GM15510 (cell line): Measurements from ENCODE around the gene SKIC2.
A peak's percentile ranks its signal among the peaks of the same experiment; 100 is the strongest.

Experiments
- POLR2A ChIP-seq: IDR thresholded peaks from 3 replicates; pipeline ENCODE4 v1.6.1; 2011; ENCODE audit warnings: borderline replicate concordance; ENCODE audit not compliant: insufficient read length; ENCODE audit errors: extremely low read depth

Gene SKIC2

DNA sequence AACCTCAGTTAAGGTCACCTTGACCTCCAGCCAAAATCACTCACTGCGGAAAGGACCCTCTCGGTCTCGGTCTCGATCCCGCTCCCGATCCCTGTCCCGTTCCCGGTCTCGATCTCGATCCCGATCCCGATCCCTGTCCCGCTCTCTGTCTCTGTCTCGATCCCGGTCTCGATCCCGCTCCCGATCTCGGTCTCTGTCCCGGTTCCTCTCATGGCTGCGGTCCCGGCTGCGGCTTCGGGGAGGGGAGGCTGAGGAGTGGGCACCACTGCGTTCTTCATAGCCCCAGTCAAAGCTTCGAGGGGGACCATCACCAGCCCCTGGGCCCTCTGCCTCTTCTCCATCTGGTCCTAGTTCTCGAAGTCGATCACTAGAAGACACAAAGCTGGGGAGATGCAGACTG is 4.5 kb upstream of the SKIC2 start:
- no peak for TF ChIP-seq POLR2A

DNA sequence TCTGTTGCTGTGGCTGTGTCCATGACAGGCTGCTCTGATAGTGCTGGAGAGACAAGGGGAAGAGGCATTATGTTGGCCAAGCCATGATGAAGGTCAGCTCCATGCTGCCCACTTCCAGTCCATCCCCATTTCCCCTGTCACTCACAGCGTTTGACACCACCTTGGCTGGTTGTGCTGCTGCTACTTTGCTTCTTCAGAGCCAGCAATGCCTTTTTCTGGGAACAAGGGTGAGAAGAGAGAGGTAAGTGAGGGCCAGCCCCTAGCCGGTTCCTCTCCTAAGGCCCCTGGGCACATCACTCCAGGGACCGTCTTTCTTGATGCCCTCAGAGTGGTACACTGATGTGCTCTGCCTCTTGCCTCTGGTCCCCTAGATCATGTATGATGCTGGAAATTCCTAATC is 2.2 kb upstream of the SKIC2 start:
- no peak for TF ChIP-seq POLR2A

DNA sequence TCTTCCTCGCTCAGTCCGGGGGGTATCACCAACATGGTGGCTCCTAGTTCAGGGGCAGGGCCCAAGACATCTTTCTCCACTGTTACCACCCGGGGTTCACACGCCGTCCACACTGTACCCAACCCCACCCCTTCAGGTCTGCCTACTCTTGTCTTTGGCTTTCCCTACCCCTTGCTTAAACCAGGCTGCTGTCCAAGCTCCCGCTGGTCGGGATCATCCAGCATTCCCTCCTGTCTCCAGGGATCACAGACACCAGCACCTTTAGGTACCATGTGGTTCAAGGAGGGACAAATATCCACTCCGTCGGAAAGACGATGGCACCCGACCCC is 599 bp upstream of the SKIC2 start:
- no peak for TF ChIP-seq POLR2A

DNA sequence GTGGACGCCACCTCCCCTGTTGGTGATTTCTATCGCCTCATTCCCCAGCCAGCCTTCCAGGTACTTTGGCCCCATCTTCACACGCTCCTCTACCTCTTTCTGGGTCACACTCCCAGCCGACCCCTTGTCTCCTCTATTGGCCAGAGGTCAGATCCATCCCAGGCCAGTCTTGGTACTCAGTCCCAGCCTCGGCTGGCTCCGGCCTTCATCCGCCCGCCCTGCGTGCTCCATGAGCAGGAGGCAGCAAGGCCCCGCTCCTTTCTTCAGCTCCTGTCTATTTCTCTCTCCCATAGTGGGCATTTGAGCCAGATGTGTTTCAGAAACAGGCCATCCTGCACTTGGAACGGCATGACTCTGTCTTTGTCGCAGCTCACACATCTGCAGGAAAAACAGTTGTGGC is 2.6 kb downstream of the SKIC2 start:
- TF ChIP-seq POLR2A, result no peak

DNA sequence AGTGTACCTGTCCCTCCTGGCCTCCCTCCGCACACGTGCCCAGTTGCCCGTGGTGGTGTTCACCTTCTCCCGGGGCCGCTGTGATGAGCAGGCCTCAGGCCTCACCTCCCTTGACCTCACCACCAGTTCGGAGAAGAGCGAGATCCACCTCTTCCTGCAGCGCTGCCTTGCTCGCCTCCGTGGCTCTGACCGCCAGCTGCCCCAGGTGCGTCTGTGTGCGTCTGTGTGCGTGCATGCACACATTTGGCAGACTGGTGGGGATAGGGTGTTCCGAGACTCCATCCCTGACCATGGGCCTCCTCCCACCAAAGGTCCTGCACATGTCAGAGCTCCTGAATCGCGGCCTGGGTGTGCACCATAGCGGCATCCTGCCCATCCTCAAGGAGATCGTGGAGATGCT is 4.9 kb downstream of the SKIC2 start:
- TF ChIP-seq POLR2A, result no peak

DNA sequence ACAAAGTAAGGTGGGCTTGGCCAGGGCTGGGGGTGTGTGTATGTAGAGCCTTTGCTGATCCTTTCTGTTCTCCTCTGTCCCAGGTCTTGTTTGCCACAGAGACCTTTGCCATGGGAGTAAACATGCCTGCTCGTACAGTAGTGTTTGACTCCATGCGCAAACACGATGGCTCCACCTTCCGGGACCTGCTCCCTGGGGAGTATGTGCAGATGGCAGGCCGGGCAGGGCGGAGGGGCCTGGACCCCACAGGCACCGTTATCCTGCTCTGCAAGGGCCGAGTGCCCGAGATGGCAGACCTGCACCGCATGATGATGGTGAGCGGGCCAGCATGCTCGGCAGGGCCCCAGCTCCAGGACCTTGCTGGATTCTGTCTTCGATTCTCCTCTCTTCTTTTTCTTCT is 6.7 kb downstream of the SKIC2 start:
- TF ChIP-seq POLR2A, result no peak

DNA sequence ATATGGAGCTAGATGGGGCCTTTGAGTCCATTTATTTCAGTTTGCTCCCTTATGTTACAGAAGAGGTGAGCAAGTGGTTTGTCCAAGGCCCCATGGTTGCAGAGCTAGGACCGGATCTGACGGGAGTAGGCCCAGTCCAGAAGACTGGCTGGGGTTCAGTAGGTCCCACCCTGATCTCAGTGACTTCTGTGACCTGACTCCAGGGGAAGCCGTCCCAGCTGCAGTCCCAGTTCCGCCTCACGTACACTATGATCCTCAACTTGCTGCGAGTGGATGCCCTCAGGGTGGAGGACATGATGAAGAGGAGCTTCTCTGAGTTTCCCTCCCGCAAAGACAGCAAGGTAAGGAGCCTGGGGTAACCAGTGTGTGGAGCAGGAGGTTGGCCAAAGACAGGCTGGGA is 7.5 kb downstream of the SKIC2 start:
- TF ChIP-seq POLR2A, result no peak

DNA sequence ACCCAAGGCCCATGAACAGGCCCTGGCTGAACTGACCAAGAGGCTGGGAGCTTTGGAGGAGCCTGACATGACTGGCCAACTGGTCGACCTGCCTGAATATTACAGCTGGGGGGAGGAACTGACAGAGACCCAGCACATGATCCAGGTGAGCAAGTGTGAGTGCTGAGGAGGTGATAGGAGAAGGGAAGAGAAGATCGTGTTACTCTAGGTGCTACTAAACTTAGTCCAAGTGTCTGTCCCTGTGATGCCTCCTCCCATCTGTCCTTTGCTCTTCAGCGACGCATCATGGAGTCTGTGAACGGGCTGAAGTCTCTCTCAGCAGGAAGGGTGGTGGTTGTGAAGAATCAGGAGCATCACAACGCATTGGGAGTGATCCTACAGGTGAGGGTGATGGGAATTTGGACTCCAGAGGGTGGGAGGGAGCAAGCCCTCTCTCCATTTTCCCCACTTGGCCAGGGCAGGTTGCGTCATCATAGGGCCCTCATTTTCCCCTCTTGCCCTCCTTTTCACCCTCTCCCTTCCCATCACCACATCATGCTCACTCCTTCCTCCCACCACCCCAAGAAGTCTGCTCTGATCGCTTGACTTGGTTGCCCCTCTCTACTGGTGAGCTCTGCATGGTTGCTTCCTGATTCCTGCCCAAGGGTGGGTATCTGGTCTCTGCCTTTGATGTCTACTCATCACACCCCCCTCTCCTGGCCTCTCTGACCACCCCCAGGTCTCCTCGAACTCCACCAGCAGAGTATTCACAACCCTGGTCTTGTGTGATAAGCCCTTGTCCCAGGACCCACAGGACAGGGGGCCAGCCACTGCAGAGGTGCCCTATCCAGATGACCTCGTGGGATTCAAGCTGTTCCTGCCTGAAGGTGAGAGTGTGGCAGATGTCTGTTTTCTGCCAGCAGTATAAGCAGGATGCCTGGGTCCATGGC is 8.3 kb downstream of the SKIC2 start:
- no peak for TF ChIP-seq POLR2A

DNA sequence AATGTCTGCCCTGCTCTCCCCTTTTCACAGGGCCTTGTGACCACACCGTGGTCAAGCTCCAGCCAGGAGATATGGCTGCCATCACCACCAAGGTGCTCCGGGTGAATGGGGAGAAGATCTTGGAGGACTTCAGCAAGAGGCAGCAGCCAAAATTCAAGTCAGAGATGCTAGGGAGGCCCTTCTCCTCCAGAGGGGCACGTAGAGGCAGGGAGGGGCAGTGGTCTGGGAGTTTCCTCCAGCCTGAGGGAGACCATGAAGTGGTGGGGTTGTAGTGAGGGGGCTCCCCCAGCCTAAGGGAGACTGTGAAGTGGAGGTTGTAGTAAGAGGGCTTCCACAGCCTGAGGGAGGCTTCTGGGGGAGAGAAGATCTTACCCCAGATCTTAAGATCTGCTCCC is 8.9 kb downstream of the SKIC2 start:
- no peak for TF ChIP-seq POLR2A

DNA sequence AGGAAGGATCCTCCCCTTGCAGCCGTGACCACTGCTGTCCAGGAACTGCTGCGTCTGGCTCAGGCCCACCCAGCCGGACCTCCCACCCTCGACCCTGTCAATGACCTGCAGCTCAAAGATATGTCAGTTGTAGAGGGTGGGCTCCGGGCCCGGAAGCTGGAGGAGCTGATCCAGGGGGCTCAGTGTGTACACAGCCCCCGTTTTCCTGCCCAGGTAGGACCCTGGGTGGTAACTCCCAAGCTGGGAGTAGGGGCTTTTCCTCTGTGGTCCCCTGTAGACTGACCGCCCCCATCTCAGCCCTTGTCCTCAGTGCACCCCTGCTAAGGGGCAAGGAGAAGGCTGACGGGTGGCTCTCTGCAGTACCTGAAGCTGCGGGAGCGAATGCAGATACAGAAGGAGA is 9.4 kb downstream of the SKIC2 start:
- TF ChIP-seq POLR2A, result no peak

DNA sequence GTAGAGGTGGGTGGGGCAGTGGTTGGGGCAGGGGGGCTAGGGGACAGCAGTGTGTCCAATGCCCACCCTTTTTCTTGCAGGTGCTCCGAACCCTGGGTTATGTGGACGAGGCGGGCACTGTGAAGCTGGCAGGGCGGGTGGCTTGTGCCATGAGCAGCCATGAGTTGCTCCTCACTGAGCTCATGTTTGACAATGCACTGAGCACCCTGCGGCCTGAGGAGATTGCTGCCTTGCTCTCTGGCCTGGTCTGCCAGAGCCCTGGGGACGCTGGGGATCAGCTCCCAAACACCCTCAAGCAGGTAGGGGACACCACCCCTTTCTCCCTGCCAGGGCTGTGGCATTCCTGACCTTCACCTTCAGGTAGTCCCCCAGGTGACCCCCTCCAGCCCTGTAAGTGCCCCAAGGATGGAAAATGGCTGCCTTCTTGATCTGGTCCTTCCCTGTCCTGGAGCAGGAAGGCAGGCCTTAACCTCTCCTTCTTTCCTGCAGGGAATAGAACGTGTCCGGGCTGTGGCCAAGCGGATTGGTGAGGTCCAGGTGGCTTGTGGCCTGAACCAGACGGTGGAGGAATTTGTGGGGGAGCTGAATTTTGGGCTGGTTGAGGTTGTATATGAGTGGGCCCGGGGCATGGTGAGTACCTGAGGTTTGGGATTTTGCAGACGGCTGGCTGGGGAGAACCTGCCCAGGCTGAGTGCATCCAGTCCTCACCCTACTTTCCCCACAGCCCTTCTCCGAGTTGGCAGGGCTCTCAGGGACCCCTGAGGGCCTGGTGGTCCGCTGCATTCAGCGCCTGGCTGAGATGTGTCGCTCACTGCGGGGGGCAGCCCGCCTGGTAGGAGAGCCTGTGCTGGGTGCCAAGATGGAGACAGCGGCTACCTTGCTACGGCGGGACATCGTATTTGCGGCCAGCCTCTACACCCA is 10.1 kb downstream of the SKIC2 start:
- TF ChIP-seq POLR2A, result no peak

DNA sequence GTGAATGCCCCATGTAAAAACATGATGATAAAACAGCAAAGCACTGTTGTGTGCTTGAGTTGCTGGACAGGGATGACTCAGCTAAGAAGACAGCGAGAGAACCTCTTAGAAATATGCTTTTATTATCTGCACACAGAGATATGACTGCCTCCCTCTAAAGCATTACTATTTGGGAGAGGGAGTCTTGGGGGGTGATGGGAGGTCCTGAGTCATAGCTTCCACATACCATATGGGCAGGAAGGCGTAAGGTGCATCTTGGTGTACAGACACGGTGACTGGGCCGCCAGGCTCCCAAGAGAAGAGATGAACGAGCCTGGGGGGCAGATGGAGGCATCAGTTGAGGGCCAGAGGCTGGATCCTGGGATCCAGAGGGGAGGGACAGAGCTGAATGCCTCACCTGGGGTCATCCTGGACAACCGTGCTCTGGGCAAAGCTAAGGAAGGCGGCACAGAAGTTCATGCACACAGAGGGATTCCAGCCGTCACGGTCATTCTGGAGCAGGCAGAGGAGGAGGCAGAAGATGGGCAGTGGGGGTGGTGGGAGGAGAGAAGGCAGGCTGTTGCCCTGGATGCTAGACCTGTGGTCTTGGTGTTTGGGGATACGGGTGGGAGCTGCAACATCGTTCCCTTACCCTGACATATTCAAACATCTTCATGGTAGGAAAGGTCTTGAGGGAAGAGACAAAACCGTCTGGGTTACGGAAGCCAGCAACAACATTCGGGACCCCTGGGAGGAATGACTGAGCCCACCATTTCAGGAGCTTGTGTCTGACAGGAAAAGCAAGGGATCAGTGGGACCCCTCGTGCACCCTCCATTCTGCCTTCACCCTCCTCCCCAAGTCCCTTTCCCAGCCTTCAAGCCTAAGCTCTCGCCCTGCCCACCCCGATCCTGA is 11.0 kb downstream of the SKIC2 start:
- no peak for TF ChIP-seq POLR2A

DNA sequence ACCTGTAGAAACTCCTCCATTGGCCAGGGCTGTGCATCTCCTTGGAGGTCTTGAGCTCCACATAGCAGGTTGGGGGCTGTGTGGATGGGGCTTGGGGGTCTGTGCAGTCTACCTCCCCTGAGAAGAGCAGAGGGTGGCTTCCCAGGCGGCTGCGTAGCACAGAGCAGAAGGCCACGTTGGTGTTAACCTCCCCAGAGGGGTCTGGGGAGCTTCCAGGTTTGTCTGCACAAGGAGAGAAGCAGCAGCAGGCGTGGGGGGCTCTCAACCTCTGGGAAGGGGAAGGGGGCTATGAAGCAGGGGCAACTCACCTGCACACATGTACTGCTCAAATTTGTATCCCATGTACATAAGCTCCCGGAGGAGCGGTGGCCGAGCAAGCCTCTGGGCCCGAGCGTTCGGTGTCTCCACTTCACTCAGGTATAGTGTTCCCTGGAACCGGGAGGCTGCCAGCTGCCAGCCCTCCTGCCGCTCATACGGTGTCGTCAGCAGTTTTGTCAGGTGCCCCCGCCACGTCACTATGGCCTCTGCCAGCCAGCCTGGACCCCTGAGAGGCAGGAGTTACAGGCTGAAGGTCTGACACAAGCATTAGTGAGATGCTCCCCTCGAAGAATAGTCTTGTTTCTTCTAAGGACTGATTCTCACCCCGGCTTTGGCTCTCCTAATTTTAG is 11.8 kb downstream of the SKIC2 start:
- peak; percentile 14 for TF ChIP-seq POLR2A

DNA sequence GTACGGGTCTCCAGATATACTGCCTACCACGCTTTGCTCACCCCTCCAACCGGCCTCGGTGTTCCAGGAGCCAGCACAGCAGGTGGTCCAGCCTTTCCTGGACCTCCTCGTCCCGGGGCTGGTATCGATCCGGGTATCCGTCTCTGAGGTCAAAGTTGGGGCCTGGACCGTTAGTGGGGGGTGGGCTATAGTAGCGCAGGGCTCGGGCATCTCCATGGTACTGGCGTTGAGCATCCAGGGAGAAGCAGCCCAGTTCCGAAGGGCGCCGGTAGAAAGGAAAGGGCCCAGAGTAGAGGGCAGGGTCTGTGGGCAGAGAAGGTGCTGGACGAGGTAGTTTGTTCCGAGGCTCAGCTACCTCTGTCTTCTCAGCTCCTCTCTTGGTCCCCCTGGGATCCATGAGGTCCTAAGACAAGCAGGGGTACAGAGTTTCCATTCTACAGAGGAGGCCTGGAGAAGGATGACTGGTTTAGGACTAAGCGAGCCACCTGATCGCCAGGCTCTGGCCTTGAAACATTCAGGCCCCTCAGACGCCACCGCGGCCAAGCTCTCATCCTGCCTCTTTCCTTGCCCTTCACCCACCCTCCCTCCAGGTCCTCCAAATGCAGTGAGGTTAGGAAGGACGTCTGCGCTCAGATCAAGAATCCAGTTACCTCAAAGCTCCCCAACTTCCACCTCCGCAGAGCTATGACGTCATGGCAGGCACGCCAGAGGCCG is 12.5 kb downstream of the SKIC2 start:
- TF ChIP-seq POLR2A, result no peak

DNA sequence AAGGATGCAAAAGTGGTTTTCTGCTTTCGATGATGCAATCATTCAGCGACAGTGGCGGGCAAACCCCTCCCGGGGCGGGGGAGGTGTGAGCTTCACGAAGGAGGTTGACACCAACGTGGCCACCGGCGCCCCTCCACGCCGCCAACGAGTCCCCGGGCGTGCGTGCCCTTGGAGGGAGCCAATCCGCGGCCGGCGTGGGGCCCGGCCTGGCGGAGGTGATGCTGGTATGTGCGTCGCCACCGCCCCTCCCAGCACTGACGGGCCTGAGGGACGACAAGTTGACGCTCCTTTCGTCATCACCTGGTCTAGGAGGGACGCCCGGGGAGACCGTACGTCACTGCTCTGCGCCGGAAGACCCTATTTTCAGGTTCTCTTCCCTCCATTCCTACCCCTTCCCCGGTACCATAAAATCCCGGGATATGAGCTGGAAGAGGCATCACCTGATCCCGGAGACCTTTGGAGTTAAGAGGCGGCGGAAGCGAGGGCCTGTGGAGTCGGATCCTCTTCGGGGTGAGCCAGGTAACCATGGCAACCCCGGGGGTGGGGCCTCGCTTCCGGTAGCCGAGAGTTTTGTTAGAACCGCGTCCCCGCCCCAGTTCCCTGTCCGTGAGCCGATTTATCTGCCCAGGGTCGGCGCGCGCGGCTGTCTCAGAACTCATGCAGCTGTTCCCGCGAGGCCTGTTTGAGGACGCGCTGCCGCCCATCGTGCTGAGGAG is 13.2 kb downstream of the SKIC2 start, which contains the start of gene DXO:
Gene DXO (minus strand): TSS at position 146 of the 716 bp plus-strand sequence. CDS start 463 bp downstream, outside the sequence.
- peak; percentile 56 for TF ChIP-seq POLR2A
